Liver (tissue), 9 donors: ENCODE measurements around the gene HES5. TPM values are rescaled to one million over a fixed set of nuclear protein-coding genes. Genes with fewer than 3 reads are reported as not detected.

Source experiments
- DNase-seq: peaks from one replicate; pipeline ENCODE4 v3.0.0-alpha.2; 2017; ENCODE audit warnings: low spot score
- H3K27ac ChIP-seq, 2 donors: one replicate each; pipeline ENCODE4 v1.7.0; 2013; ENCODE audit warnings: inconsistent platforms in 2 of 2, low read length in 2 of 2, control low read depth in 1 of 2, low read depth in 1 of 2, mild to moderate bottlenecking in 1 of 2
- H3K27me3 ChIP-seq, 4 donors: one replicate each; pipeline versions ENCODE4 v1.6.1 to v1.7.0; 2013; ENCODE audit warnings: low read length in 3 of 4, inconsistent platforms in 1 of 4, mild to moderate bottlenecking in 1 of 4, moderate library complexity in 1 of 4; ENCODE audit not compliant: control insufficient read depth in 4 of 4, insufficient read depth in 4 of 4
- H3K36me3 ChIP-seq, 4 donors: one replicate each; pipeline versions ENCODE4 v1.6.1 to v1.7.0; 2013; ENCODE audit warnings: low read length in 3 of 4, mild to moderate bottlenecking in 3 of 4, low read depth in 1 of 4, moderate library complexity in 1 of 4; ENCODE audit not compliant: control insufficient read depth in 4 of 4, insufficient read depth in 3 of 4
- H3K4me1 ChIP-seq, 4 donors: one replicate each; pipeline versions ENCODE4 v1.6.1 to v1.7.0; 2013; ENCODE audit warnings: low read length in 3 of 4, mild to moderate bottlenecking in 3 of 4, moderate library complexity in 1 of 4; ENCODE audit not compliant: control insufficient read depth in 4 of 4, insufficient read depth in 4 of 4
- H3K4me3 ChIP-seq, 3 donors: one replicate each; pipeline versions ENCODE4 v1.6.1 to v1.7.0; 2013; ENCODE audit warnings: low read length in 3 of 3, control low read depth in 1 of 3, low read depth in 1 of 3, mild to moderate bottlenecking in 1 of 3
- H3K9ac ChIP-seq, 2 donors: one replicate each; pipeline ENCODE4 v1.7.0; 2013; ENCODE audit warnings: low read length in 2 of 2, mild to moderate bottlenecking in 2 of 2, moderate library complexity in 2 of 2, control low read depth in 1 of 2, low read depth in 1 of 2
- H3K9me3 ChIP-seq, 4 donors: one replicate each; pipeline versions ENCODE4 v1.6.1 to v1.7.0; 2013; ENCODE audit warnings: low read length in 3 of 4; ENCODE audit not compliant: control insufficient read depth in 4 of 4
- EGR1 ChIP-seq, 2 donors: IDR thresholded peaks; 2 replicates each; pipeline ENCODE4 v1.6.1; 2016 to 2018; ENCODE audit warnings: antibody characterized with exemption in 2 of 2, low read depth in 2 of 2
- FOXA1 ChIP-seq: IDR thresholded peaks from 2 replicates; pipeline ENCODE4 v1.6.1; 2016; ENCODE audit warnings: antibody characterized with exemption
- FOXA2 ChIP-seq: IDR thresholded peaks from 2 replicates; pipeline ENCODE4 v1.6.1; 2016; ENCODE audit warnings: antibody characterized with exemption
- GABPA ChIP-seq, 2 donors: IDR thresholded peaks in 1 of 2; conservative IDR thresholded peaks in 1 of 2; 2 replicates each; pipeline ENCODE4 v1.6.1; 2016; ENCODE audit warnings: antibody characterized with exemption in 2 of 2, mild to moderate bottlenecking in 1 of 2, moderate library complexity in 1 of 2
- HNF4A ChIP-seq, 2 donors: conservative IDR thresholded peaks; 2 replicates each; pipeline ENCODE4 v1.6.1; 2016; ENCODE audit warnings: antibody characterized with exemption in 2 of 2, mild to moderate bottlenecking in 2 of 2
- JUND ChIP-seq, 2 donors: IDR thresholded peaks; 2 replicates each; pipeline ENCODE4 v1.6.1; 2016; ENCODE audit warnings: antibody characterized with exemption in 2 of 2
- NR2F2 ChIP-seq: IDR thresholded peaks from 2 replicates; pipeline ENCODE4 v1.6.1; 2016; ENCODE audit warnings: antibody characterized with exemption
- RAD21 ChIP-seq, 2 donors: IDR thresholded peaks; 2 replicates each; pipeline ENCODE4 v1.6.1; 2016; ENCODE audit warnings: antibody characterized with exemption in 2 of 2, mild to moderate bottlenecking in 2 of 2
- RXRA ChIP-seq, 2 donors: IDR thresholded peaks; 2 replicates each; pipeline ENCODE4 v1.6.1; 2017 to 2018; ENCODE audit warnings: antibody characterized with exemption in 2 of 2, mild to moderate bottlenecking in 1 of 2
- SP1 ChIP-seq: IDR thresholded peaks from 2 replicates; pipeline ENCODE4 v1.6.1; 2018; ENCODE audit warnings: antibody characterized with exemption, mild to moderate bottlenecking
- TAF1 ChIP-seq: conservative IDR thresholded peaks from 2 replicates; pipeline ENCODE4 v1.6.1; 2016; ENCODE audit warnings: antibody characterized with exemption, mild to moderate bottlenecking
- YY1 ChIP-seq: IDR thresholded peaks from 2 replicates; pipeline ENCODE4 v1.6.1; 2016; ENCODE audit warnings: antibody characterized with exemption, mild to moderate bottlenecking
- WGBS: extraction: QIAGEN DNeasy Blood & Tissue Kit; methylation state at CpG from one replicate; pipeline ENCODE4 v1.1.7; 2013; 5-methylcytosine and 5-hydroxymethylcytosine counted together
- polyA plus RNA-seq, 2 donors: library from polyadenylated mRNA; stranded (reverse) in 1 of 2; unstranded in 1 of 2; fragments of 200-250 nt in 1 of 2; fragments of >200 nt in 1 of 2; fragmentation: Nextera tagmentation in 1 of 2; extraction: Ambion mirVana in 1 of 2; gene quantifications; one replicate each; pipeline versions ENCODE4 v1.2.1 to v1.2.3, GENCODE V29; 2013 to 2015
- total RNA-seq, 2 donors: library from RNA; depleted of rRNA; stranded (reverse); fragments of >200 nt; gene quantifications; one replicate each; pipeline ENCODE4 v1.2.3, GENCODE V29; 2014
- TF ChIP-seq, protein P1 (sequence below): IDR thresholded peaks from 2 replicates; pipeline ENCODE4 v1.6.1; 2016; ENCODE audit warnings: antibody characterized with exemption
- TF ChIP-seq, protein P2 (sequence below): IDR thresholded peaks from 2 replicates; pipeline ENCODE4 v1.6.1; 2016; ENCODE audit warnings: antibody characterized with exemption, mild to moderate bottlenecking
- TF ChIP-seq, protein P3 (sequence below): IDR thresholded peaks from 2 replicates; pipeline ENCODE4 v1.6.1; 2016; ENCODE audit warnings: antibody characterized with exemption
- TF ChIP-seq, protein P4 (sequence below): fragments of 150-350 bp; IDR thresholded peaks from 2 replicates; pipeline ENCODE4 v1.5.1; 2017; ENCODE audit warnings: improper control_type of control experiment, low read depth, low read length; ENCODE audit not compliant: missing input control
- TF ChIP-seq, protein P5 (sequence below): IDR thresholded peaks from 2 replicates; pipeline ENCODE4 v1.6.1; 2016; ENCODE audit warnings: antibody characterized with exemption
- donor health status: healthy.
- donor health status: healthy.
- donor health status: healthy.
- donor health status: healthy.
- donor health status: healthy.

The HES5 gene
- total and polyA plus RNA-seq, 4 donors = 0.08 to 0.93 TPM; not detected in 2

DNA sequence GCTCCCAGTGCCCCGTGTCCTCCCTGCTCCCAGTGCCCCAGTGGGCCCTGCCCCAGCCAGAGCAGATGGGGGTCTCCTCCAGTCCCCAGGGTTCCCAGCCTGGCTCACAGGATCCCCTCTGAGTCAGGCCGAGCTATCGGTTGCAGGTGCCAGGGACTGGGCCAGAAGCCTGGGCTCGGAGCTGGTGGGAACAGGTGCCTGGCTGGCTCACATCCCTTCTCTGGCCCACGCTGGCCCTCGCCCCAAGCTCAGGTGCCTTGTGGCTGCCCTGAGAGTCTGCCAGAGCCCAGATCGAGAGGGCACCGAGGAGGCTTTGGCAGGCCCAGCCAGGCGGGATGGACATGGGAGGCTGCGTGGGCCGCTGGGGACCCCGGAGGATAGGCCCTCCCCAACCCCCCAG is 35.0 kb downstream of the HES5 start (continued):
- TF ChIP-seq, protein P1, sequence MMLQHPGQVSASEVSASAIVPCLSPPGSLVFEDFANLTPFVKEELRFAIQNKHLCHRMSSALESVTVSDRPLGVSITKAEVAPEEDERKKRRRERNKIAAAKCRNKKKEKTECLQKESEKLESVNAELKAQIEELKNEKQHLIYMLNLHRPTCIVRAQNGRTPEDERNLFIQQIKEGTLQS = no peak
- no peak for TF ChIP-seq FOXA2
- no peak for TF ChIP-seq EGR1 (IDR thresholded peaks at IDR 0.05; ENCODE audit: low read depth in 2 of 2)
- no peak for TF ChIP-seq RAD21 (IDR thresholded peaks at IDR 0.05)
- no peak for TF ChIP-seq YY1
- no peak for TF ChIP-seq HNF4A (conservative IDR thresholded peaks at IDR 0.05)

DNA sequence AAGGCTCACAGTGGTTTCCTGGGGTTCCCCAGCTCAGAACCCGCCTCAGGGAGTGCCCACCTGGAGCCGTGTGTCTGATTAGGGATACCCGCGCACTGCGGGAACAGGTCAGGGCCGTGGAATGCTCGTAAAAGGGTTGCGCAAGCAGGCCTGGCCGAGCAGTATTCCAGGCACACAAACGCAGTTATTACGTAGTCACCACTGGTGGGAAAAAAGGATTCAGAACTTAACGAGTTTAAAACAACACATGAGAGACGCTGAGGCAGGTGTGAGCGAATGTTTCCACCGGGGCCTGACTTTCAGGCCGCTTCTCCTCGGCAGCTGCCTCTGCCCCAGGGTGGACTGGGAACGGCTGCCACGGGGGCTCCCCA is 35.8 kb downstream of the HES5 start:
- Histone ChIP-seq H3K27ac (peak overlapping the region in 1 of 2 donors; percentile 50), H3K27me3 (no peaks in the 10 kb centered on the region), H3K4me1 (peaks cover 6 to 11% (median 10%) of the 10 kb centered on the region in 4 donors), H3K9me3 (no peaks in the 10 kb centered on the region), H3K9ac (no peak overlapping the region), H3K36me3 (no peaks in the 10 kb centered on the region), H3K4me3 (no peak overlapping the region)
- peak in 1 of 2 donors; percentile 58 for TF ChIP-seq EGR1 (IDR thresholded peaks at IDR 0.05; ENCODE audit: low read depth in 2 of 2)
- TF ChIP-seq, protein P2, sequence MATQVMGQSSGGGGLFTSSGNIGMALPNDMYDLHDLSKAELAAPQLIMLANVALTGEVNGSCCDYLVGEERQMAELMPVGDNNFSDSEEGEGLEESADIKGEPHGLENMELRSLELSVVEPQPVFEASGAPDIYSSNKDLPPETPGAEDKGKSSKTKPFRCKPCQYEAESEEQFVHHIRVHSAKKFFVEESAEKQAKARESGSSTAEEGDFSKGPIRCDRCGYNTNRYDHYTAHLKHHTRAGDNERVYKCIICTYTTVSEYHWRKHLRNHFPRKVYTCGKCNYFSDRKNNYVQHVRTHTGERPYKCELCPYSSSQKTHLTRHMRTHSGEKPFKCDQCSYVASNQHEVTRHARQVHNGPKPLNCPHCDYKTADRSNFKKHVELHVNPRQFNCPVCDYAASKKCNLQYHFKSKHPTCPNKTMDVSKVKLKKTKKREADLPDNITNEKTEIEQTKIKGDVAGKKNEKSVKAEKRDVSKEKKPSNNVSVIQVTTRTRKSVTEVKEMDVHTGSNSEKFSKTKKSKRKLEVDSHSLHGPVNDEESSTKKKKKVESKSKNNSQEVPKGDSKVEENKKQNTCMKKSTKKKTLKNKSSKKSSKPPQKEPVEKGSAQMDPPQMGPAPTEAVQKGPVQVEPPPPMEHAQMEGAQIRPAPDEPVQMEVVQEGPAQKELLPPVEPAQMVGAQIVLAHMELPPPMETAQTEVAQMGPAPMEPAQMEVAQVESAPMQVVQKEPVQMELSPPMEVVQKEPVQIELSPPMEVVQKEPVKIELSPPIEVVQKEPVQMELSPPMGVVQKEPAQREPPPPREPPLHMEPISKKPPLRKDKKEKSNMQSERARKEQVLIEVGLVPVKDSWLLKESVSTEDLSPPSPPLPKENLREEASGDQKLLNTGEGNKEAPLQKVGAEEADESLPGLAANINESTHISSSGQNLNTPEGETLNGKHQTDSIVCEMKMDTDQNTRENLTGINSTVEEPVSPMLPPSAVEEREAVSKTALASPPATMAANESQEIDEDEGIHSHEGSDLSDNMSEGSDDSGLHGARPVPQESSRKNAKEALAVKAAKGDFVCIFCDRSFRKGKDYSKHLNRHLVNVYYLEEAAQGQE = peak; percentile 72
- TF ChIP-seq RAD21 (IDR thresholded peaks at IDR 0.05) = no peak
- peak in 1 of 2 donors; percentile 50 for TF ChIP-seq JUND (IDR thresholded peaks at IDR 0.05)
- no peak for TF ChIP-seq TAF1
- TF ChIP-seq RXRA (IDR thresholded peaks at IDR 0.05) = peak; percentile 30 to 85
- TF ChIP-seq HNF4A (conservative IDR thresholded peaks at IDR 0.05) = peak in 1 of 2 donors; percentile 74
- 43% methylated on average over 19 of the region's 19 CpGs for WGBS
- DNase-seq = no peak

DNA sequence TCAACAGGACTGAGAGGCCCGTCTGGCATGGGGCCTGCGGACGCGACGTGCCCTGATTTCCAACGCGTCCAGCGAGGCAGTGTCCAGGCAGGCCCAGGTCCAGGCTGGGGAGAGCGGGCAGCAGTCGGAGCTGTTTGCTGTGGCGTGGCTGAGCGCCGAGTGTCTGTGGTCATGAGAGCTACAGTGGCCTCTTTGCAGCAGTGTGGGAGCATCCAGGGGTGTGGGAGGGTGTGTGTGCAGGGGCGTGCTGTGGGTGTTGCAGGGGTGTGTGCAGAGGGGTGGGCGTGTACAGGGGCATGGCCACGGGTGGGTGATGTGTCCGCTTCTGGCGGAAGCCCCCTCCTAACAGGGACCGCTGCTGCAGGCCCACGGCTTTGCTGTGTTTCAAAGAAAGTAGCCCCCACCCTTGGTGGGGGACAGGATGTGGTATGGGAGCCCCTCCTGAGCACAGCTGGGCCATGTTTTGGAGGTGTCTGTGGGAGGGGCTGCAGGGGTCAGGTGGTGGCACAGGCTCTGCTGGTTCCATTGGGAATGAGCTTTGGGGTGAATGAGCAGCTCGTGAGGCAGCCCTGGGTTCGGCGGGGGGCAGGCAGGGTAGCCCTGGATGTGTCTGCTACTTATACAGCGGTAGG is 36.3 kb downstream of the HES5 start:
- no peak overlapping the region for H3K9ac ChIP-seq
- H3K4me3 ChIP-seq = no peak overlapping the region
- no peaks in the 10 kb centered on the region for H3K27me3 ChIP-seq
- H3K36me3 ChIP-seq = no peaks in the 10 kb centered on the region
- no peak overlapping the region for H3K27ac ChIP-seq
- DNase-seq = no peak
- peaks cover 0 to 2% (median 0%) of the 10 kb centered on the region in 4 donors for H3K9me3 ChIP-seq
- WGBS = 70% methylated on average over 24 of the region's 24 CpGs
- peaks cover 6 to 11% (median 10%) of the 10 kb centered on the region in 4 donors for H3K4me1 ChIP-seq
- TF ChIP-seq, protein P3, sequence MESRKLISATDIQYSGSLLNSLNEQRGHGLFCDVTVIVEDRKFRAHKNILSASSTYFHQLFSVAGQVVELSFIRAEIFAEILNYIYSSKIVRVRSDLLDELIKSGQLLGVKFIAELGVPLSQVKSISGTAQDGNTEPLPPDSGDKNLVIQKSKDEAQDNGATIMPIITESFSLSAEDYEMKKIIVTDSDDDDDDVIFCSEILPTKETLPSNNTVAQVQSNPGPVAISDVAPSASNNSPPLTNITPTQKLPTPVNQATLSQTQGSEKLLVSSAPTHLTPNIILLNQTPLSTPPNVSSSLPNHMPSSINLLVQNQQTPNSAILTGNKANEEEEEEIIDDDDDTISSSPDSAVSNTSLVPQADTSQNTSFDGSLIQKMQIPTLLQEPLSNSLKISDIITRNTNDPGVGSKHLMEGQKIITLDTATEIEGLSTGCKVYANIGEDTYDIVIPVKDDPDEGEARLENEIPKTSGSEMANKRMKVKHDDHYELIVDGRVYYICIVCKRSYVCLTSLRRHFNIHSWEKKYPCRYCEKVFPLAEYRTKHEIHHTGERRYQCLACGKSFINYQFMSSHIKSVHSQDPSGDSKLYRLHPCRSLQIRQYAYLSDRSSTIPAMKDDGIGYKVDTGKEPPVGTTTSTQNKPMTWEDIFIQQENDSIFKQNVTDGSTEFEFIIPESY = no peak
- TF ChIP-seq TAF1 (no peak), RXRA (IDR thresholded peaks at IDR 0.05) (no peak), NR2F2 (no peak), GABPA (IDR thresholded peaks at IDR 0.05 in 1 of 2, conservative IDR thresholded peaks at IDR 0.05 in 1 of 2) (no peak), RAD21 (IDR thresholded peaks at IDR 0.05) (no peak), SP1 (no peak), JUND (IDR thresholded peaks at IDR 0.05) (no peak), HNF4A (conservative IDR thresholded peaks at IDR 0.05) (no peak), FOXA1 (no peak), EGR1 (IDR thresholded peaks at IDR 0.05; ENCODE audit: low read depth in 2 of 2) (no peak)
- TF ChIP-seq, protein P4, sequence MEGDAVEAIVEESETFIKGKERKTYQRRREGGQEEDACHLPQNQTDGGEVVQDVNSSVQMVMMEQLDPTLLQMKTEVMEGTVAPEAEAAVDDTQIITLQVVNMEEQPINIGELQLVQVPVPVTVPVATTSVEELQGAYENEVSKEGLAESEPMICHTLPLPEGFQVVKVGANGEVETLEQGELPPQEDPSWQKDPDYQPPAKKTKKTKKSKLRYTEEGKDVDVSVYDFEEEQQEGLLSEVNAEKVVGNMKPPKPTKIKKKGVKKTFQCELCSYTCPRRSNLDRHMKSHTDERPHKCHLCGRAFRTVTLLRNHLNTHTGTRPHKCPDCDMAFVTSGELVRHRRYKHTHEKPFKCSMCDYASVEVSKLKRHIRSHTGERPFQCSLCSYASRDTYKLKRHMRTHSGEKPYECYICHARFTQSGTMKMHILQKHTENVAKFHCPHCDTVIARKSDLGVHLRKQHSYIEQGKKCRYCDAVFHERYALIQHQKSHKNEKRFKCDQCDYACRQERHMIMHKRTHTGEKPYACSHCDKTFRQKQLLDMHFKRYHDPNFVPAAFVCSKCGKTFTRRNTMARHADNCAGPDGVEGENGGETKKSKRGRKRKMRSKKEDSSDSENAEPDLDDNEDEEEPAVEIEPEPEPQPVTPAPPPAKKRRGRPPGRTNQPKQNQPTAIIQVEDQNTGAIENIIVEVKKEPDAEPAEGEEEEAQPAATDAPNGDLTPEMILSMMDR = no peak
- TF ChIP-seq, protein P2 = no peak
- TF ChIP-seq, protein P1 = no peak
- TF ChIP-seq, protein P5, sequence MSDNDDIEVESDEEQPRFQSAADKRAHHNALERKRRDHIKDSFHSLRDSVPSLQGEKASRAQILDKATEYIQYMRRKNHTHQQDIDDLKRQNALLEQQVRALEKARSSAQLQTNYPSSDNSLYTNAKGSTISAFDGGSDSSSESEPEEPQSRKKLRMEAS = no peak
